Cardiac muscle cell (in vitro differentiated cells and primary cell): ENCODE data around the gene PTGIR. TPM values are rescaled to one million over a fixed set of nuclear protein-coding genes. Genes with fewer than 3 reads are reported as not detected.

Source experiments
- DNase-seq, 2 donors: peaks; one replicate each; pipeline versions ENCODE4 v3.0.0 to v3.0.0-alpha.2; 2010 to 2017; ENCODE audit warnings: low read depth in 1 of 2, low spot score in 1 of 2
- H3K27ac ChIP-seq: fragments of 200-600 bp; sonication (generic); 2 replicates; pipeline ENCODE4 v1.5.1; 2016
- H3K27me3 ChIP-seq: fragments of 200-600 bp; sonication (generic); 2 replicates; pipeline ENCODE4 v1.6.0; 2016; ENCODE audit warnings: control low read depth
- H3K36me3 ChIP-seq: fragments of 200-600 bp; sonication (generic); 2 replicates; pipeline ENCODE4 v1.5.1; 2016; ENCODE audit warnings: control low read depth
- H3K4me1 ChIP-seq: fragments of 200-600 bp; sonication (generic); 2 replicates; pipeline ENCODE4 v1.8.1; 2017; ENCODE audit warnings: low read depth, mild to moderate bottlenecking, mixed run types
- H3K4me3 ChIP-seq: fragments of 200-600 bp; sonication (generic); 2 replicates; pipeline ENCODE4 v1.5.1; 2016; ENCODE audit warnings: mild to moderate bottlenecking
- H3K9me3 ChIP-seq: fragments of 200-600 bp; sonication (generic); 2 replicates; pipeline ENCODE4 v1.5.1; 2017; ENCODE audit warnings: low read depth, mild to moderate bottlenecking, control low read depth
- polyA plus RNA-seq: library from polyadenylated mRNA; unstranded; fragments of >200 nt; fragmentation: Nextera tagmentation; extraction: Ambion mirVana; gene quantifications from 2 replicates; pipeline ENCODE4 v1.2.1, GENCODE V29; 2016
- total RNA-seq: library from RNA; depleted of rRNA; stranded (reverse); fragments of >200 nt; gene quantifications from 2 replicates; pipeline ENCODE4 v1.2.3, GENCODE V29; 2016
- TF ChIP-seq, protein P1 (sequence below): IDR thresholded peaks from 2 replicates; pipeline ENCODE4 v1.5.1; 2012; ENCODE audit warnings: low read depth, mild to moderate bottlenecking, low read length

PTGIR gene
- total and polyA plus RNA-seq, 2 experiments from 2014 or later = 0.12 to 0.82 TPM

DNA sequence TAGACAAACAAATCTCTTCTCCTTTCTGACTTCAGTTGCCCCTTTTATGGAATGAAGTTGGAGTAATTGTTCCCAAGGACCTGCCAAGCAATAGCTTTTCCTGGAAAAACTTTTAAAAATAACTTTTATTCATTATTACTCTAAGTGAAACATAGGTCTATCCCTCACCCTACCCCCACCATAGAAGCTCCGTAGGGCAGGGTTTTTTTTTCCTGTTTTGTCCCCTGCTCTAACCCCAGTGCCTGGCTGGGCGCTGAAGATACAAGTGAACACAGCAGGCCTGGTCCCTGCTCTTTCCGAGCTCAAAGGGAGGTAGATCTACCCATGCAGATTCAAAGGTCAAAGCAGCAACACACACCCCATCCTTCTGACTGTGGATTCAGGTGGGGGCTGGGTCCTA is 19.8 kb upstream of the PTGIR start:
- no peak overlapping the region for H3K4me3 ChIP-seq
- peak overlapping the region; percentile 64 for H3K27ac ChIP-seq
- TF ChIP-seq, protein P1, sequence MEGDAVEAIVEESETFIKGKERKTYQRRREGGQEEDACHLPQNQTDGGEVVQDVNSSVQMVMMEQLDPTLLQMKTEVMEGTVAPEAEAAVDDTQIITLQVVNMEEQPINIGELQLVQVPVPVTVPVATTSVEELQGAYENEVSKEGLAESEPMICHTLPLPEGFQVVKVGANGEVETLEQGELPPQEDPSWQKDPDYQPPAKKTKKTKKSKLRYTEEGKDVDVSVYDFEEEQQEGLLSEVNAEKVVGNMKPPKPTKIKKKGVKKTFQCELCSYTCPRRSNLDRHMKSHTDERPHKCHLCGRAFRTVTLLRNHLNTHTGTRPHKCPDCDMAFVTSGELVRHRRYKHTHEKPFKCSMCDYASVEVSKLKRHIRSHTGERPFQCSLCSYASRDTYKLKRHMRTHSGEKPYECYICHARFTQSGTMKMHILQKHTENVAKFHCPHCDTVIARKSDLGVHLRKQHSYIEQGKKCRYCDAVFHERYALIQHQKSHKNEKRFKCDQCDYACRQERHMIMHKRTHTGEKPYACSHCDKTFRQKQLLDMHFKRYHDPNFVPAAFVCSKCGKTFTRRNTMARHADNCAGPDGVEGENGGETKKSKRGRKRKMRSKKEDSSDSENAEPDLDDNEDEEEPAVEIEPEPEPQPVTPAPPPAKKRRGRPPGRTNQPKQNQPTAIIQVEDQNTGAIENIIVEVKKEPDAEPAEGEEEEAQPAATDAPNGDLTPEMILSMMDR = no peak
- H3K9me3 ChIP-seq = no peaks in the 10 kb centered on the region
- peaks cover 12% of the 10 kb centered on the region for H3K4me1 ChIP-seq
- peaks cover 9% of the 10 kb centered on the region for H3K27me3 ChIP-seq
- no peak for DNase-seq
- H3K36me3 ChIP-seq = no peaks in the 10 kb centered on the region

DNA sequence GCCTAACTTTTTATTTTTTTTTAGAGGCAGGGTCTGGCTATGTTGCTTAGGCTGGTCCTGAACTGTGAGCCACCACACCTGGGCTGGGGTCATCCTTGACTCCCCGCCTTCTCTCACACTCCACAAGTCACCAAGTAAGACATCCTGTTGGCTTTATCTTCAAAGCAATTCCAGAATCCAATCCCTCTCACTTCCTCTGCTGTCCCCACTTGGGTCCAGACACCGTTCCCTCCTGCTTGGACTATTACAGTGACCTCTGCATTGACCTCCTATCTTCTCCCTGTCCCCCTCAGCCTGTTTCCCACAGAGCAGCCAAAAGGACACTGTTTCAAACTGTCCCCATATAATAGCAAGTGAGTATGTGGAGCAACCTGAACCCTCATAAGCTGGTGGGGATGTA is 15.8 kb upstream of the PTGIR start:
- DNase-seq = no peak
- no peaks in the 10 kb centered on the region for H3K9me3 ChIP-seq
- peak overlapping the region; percentile 70 for H3K27ac ChIP-seq
- peaks cover 19% of the 10 kb centered on the region for H3K4me1 ChIP-seq
- no peaks in the 10 kb centered on the region for H3K36me3 ChIP-seq
- H3K27me3 ChIP-seq = no peaks in the 10 kb centered on the region
- TF ChIP-seq, protein P1 = no peak
- H3K4me3 ChIP-seq = no peak overlapping the region

- H3K9me3 ChIP-seq = no peaks in the 10 kb centered on the region
- TF ChIP-seq, protein P1 = no peak
- no peaks in the 10 kb centered on the region for H3K36me3 ChIP-seq
- H3K4me3 ChIP-seq = peak overlapping the region; percentile 45
- peak; percentile 91 to 95 for DNase-seq
- peaks cover 4% of the 10 kb centered on the region for H3K27me3 ChIP-seq
- H3K4me1 ChIP-seq = peaks cover 25% of the 10 kb centered on the region
- H3K27ac ChIP-seq = peak overlapping the region; percentile 70
Observed at GRCh38 chr19:46639358-46640182, 14.7 kb upstream of the PTGIR start.

- Histone ChIP-seq H3K27ac (no peak overlapping the region), H3K4me3 (no peak overlapping the region), H3K4me1 (peaks cover 25% of the 10 kb centered on the region), H3K27me3 (peaks cover 4% of the 10 kb centered on the region), H3K36me3 (no peaks in the 10 kb centered on the region), H3K9me3 (no peaks in the 10 kb centered on the region)
- TF ChIP-seq, protein P1 = no peak
- DNase-seq = no peak
Observed at GRCh38 chr19:46637224-46637623, 12.3 kb upstream of the PTGIR start.

GRCh38 chr19:46635920-46636761 is 11.3 kb upstream of the PTGIR start, which contains the start of gene GNG8:
GNG8 (minus strand) TSS chr19:46636202; CDS start chr19:46634682, 1,520 bp downstream.
- peak in 1 of 2 donors; percentile 35 for DNase-seq
- H3K27ac ChIP-seq = peak within 1 kb of the TSS; percentile 54

More at GRCh38 chr19:46635920-46636761, 11.3 kb upstream of the PTGIR start, which contains the start of gene GNG8:
- H3K27me3 ChIP-seq = peaks cover 4% of the 10 kb centered on the region
- peak within 1 kb of the TSS; percentile 25 for H3K4me3 ChIP-seq
- H3K9me3 ChIP-seq = no peaks in the 10 kb centered on the region
- TF ChIP-seq, protein P1 = no peak
- H3K36me3 ChIP-seq = no peaks in the 10 kb centered on the region
- peaks cover 25% of the 10 kb centered on the region for H3K4me1 ChIP-seq
